Epithelial cell of umbilical artery (primary cell): ENCODE measurements around the gene ABCC12. TPM values are rescaled to one million over a fixed set of nuclear protein-coding genes. Genes with fewer than 3 reads are reported as not detected.

Experiments
- total RNA-seq: library from RNA; depleted of rRNA; stranded (reverse); fragments of >200 nt; gene quantifications from 2 replicates; pipeline ENCODE4 v1.2.3, GENCODE V29; 2014

The ABCC12 gene
- total RNA-seq = not detected in 2 replicates

GRCh38 chr16:48155926-48156789, at the start of gene ABCC12:
ABCC12 (minus strand) TSS chr16:48155993; CDS start chr16:48146424, 9,569 bp downstream.

Other genes with a start within 250 kb of the ABCC12 start
- 29.2 and 36.8 TPM in 2 replicates for gene LONP2, start 88.3 kb upstream of the ABCC12 start, total RNA-seq
- gene ABCC11, start 91.5 kb upstream of the ABCC12 start, total RNA-seq = not detected in 2 replicates
- 23.6 and 27.9 TPM in 2 replicates for gene SIAH1, start 229.4 kb upstream of the ABCC12 start, total RNA-seq